Activated T-helper 17 cell treated with anti-CD3 and anti-CD28 coated beads, Interleukin-2, amount 50 U/mL, for 72 hours (primary cell): Measurements from ENCODE around the gene YIPF5. TPM values are rescaled to one million over a fixed set of nuclear protein-coding genes. Genes with fewer than 3 reads are reported as not detected.

Source experiments
- ATAC-seq: fragments of 150-1000 bp; cut with Tn5 transposase; replicated peaks from 2 replicates; pipeline ENCODE4 v1.10.0; 2021; ENCODE audit warnings: mild to moderate bottlenecking, moderate library complexity
- H3K27ac Mint-ChIP-seq: one replicate; pipeline ENCODE4 v1.8.0; 2022; ENCODE audit warnings: mixed read lengths
- H3K27me3 Mint-ChIP-seq: one replicate; pipeline ENCODE4 v1.8.0; 2022; ENCODE audit warnings: mixed read lengths
- H3K36me3 Mint-ChIP-seq: one replicate; pipeline ENCODE4 v1.8.0; 2022; ENCODE audit warnings: low read depth, mild to moderate bottlenecking, mixed read lengths
- H3K4me1 Mint-ChIP-seq: one replicate; pipeline ENCODE4 v1.8.0; 2022; ENCODE audit warnings: mixed read lengths
- H3K4me3 Mint-ChIP-seq: one replicate; pipeline ENCODE4 v1.8.0; 2022; ENCODE audit warnings: mild to moderate bottlenecking, mixed read lengths
- H3K9me3 Mint-ChIP-seq: one replicate; pipeline ENCODE4 v1.8.0; 2022; ENCODE audit warnings: mixed read lengths
- total RNA-seq, 2 donors: library from RNA; stranded (reverse); gene quantifications; one replicate each; pipeline ENCODE4 v1.2.3, GENCODE V29; 2022

Gene YIPF5
- total RNA-seq, 2 donors from 2014 or later = 51.4 to 52.0 TPM

DNA sequence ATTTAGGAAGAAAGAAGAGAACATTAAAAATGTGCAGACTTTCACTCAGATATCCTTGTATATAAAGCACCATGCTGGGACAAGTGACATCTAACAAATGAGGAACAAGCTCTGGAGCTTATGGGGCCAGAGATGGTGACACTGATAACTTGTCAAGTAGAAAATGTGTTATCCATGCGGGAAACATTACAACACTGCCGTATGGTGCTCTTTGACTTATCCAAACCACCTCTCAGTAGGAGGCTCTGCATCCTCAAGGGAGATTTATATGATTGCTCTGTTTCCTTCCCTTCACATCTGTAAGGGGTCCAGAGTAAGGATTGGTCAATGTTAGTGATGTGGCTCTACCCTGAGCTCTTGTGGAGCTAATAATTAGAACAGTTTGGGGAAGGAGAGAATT lies 23.7 kb upstream of the YIPF5 start:
- ATAC-seq = no peak
- H3K4me3 Mint-ChIP-seq = no peak overlapping the region
- no peaks in the 10 kb centered on the region for H3K36me3 Mint-ChIP-seq
- no peak overlapping the region for H3K27ac Mint-ChIP-seq
- H3K27me3 Mint-ChIP-seq = peaks cover 3% of the 10 kb centered on the region
- H3K4me1 Mint-ChIP-seq = peaks cover 9% of the 10 kb centered on the region
- H3K9me3 Mint-ChIP-seq = no peaks in the 10 kb centered on the region

DNA sequence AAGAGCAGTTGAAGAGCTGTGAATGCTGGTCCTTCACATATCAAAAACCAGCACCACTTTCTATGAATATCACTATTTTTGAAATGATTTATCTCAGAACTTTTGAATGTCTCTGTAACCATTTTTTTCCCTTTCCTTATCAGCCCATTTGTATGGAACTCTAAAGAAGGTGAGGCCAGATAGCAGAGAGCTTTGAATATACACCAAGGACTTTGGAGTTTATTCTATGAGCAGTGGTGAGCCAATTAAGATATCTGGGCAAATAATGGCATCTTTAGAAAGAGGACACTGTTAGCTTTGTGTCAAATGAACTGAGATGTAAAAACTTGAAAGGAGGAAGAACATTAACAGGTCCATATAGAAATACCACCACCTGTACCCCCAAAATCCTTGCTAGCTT lies 22.2 kb upstream of the YIPF5 start:
- Mint-ChIP-seq H3K36me3 (no peaks in the 10 kb centered on the region), H3K27me3 (no peaks in the 10 kb centered on the region), H3K27ac (no peak overlapping the region), H3K9me3 (no peaks in the 10 kb centered on the region), H3K4me3 (no peak overlapping the region), H3K4me1 (peaks cover 20% of the 10 kb centered on the region)
- no peak for ATAC-seq

GRCh38 chr5:144191998-144192397 lies 21.5 kb upstream of the YIPF5 start:
- H3K27me3 Mint-ChIP-seq = no peaks in the 10 kb centered on the region

GRCh38 chr5:144191531-144191930 lies 21.1 kb upstream of the YIPF5 start:
- Mint-ChIP-seq H3K36me3 (no peaks in the 10 kb centered on the region), H3K9me3 (no peaks in the 10 kb centered on the region), H3K27ac (no peak overlapping the region), H3K4me1 (peaks cover 26% of the 10 kb centered on the region), H3K27me3 (no peaks in the 10 kb centered on the region), H3K4me3 (no peak overlapping the region)
- no peak for ATAC-seq

More at GRCh38 chr5:144191998-144192397, 21.5 kb upstream of the YIPF5 start:
- Mint-ChIP-seq H3K9me3 (no peaks in the 10 kb centered on the region), H3K4me1 (peaks cover 26% of the 10 kb centered on the region), H3K36me3 (no peaks in the 10 kb centered on the region), H3K27ac (no peak overlapping the region), H3K4me3 (no peak overlapping the region)
- ATAC-seq = peak; percentile 57

DNA sequence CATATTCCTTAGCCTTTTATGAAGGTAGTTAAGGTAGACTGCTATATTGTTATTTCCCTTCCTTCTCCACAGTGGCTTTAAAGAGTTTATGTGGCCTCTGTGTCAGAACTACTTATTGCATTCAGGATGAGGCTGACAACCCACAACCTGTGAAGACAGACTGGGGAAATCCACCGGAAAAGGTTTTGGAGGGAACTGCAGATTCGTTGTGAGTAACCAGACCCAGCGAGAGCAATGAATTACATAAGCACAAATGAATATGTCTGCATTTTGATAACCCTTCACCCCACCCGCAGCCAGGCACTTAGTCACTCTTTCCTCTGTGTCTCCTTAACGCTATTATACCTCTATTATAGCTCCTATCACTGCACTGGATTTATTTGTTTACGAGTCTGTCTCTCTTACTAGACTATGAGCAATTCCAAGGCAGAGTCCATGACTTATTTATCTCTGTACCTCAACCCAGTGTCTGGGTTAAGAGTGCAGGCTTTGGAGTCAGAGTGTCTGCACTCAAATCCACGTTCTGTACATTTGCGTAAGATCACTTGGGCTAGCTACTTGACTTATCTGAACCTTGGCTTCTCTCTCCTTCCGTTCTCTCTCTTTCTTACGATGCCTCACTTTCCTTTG lies 19.5 kb upstream of the YIPF5 start:
- Mint-ChIP-seq H3K4me3 (no peak overlapping the region), H3K27ac (no peak overlapping the region), H3K36me3 (no peaks in the 10 kb centered on the region), H3K9me3 (no peaks in the 10 kb centered on the region), H3K27me3 (no peaks in the 10 kb centered on the region), H3K4me1 (peaks cover 30% of the 10 kb centered on the region)
- peak; percentile 87 for ATAC-seq

GRCh38 chr5:144187699-144188294 lies 17.3 kb upstream of the YIPF5 start:
- Mint-ChIP-seq H3K27me3 (no peaks in the 10 kb centered on the region), H3K9me3 (no peaks in the 10 kb centered on the region), H3K27ac (no peak overlapping the region), H3K36me3 (no peaks in the 10 kb centered on the region), H3K4me3 (no peak overlapping the region), H3K4me1 (peaks cover 30% of the 10 kb centered on the region)
- ATAC-seq = peak; percentile 28

GRCh38 chr5:144183254-144183889 lies 12.9 kb upstream of the YIPF5 start:
- Mint-ChIP-seq H3K4me3 (no peak overlapping the region), H3K9me3 (no peaks in the 10 kb centered on the region), H3K27me3 (no peaks in the 10 kb centered on the region), H3K36me3 (no peaks in the 10 kb centered on the region), H3K27ac (peak overlapping the region; percentile 37), H3K4me1 (peaks cover 17% of the 10 kb centered on the region)
- no peak for ATAC-seq

GRCh38 chr5:144179226-144179625 lies 8.8 kb upstream of the YIPF5 start:
- no peak overlapping the region for H3K27ac Mint-ChIP-seq
- ATAC-seq = no peak
- H3K4me3 Mint-ChIP-seq = no peak overlapping the region
- no peaks in the 10 kb centered on the region for H3K9me3 Mint-ChIP-seq
- H3K27me3 Mint-ChIP-seq = no peaks in the 10 kb centered on the region
- no peaks in the 10 kb centered on the region for H3K36me3 Mint-ChIP-seq
- H3K4me1 Mint-ChIP-seq = no peaks in the 10 kb centered on the region

- H3K4me1 Mint-ChIP-seq = no peaks in the 10 kb centered on the region
- H3K4me3 Mint-ChIP-seq = no peak overlapping the region
- H3K27me3 Mint-ChIP-seq = no peaks in the 10 kb centered on the region
- H3K36me3 Mint-ChIP-seq = no peaks in the 10 kb centered on the region
- ATAC-seq = peak; percentile 26
- H3K27ac Mint-ChIP-seq = no peak overlapping the region
- H3K9me3 Mint-ChIP-seq = no peaks in the 10 kb centered on the region
Observed at GRCh38 chr5:144177548-144177947, 7.1 kb upstream of the YIPF5 start.

DNA sequence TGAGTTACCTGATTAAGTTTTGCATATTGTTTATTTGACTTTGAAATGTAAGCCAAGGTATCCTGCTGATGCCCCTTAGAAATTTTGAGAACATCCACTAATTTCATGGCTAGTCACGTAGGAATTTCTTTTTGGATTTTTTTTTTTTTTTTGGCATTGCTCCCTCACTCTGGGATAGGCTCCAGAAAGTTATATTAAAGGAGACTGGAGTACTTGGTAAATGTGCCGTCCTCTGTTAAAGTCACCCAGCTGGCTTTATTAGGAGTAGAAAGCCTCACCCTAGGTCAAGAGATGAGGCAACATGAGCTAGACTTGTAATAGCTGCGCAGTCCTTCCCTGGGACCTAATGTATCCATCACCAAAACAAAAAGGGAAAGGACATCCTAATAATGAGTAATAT lies 3.3 kb upstream of the YIPF5 start:
- H3K4me1 Mint-ChIP-seq = peaks cover 17% of the 10 kb centered on the region
- H3K9me3 Mint-ChIP-seq = peaks cover 3% of the 10 kb centered on the region
- ATAC-seq = no peak
- H3K27ac Mint-ChIP-seq = no peak overlapping the region
- no peaks in the 10 kb centered on the region for H3K27me3 Mint-ChIP-seq
- no peak overlapping the region for H3K4me3 Mint-ChIP-seq
- H3K36me3 Mint-ChIP-seq = peaks cover 20% of the 10 kb centered on the region

- peak overlapping the region; percentile 100 for H3K4me3 Mint-ChIP-seq
- peaks cover 57% of the 10 kb centered on the region for H3K36me3 Mint-ChIP-seq
- peaks cover 3% of the 10 kb centered on the region for H3K9me3 Mint-ChIP-seq
- H3K27me3 Mint-ChIP-seq = no peaks in the 10 kb centered on the region
- peaks cover 34% of the 10 kb centered on the region for H3K4me1 Mint-ChIP-seq
- ATAC-seq = peak; percentile 0
- peak overlapping the region; percentile 99 for H3K27ac Mint-ChIP-seq
Observed at GRCh38 chr5:144169904-144170275, 569 bp downstream of the YIPF5 start.

DNA sequence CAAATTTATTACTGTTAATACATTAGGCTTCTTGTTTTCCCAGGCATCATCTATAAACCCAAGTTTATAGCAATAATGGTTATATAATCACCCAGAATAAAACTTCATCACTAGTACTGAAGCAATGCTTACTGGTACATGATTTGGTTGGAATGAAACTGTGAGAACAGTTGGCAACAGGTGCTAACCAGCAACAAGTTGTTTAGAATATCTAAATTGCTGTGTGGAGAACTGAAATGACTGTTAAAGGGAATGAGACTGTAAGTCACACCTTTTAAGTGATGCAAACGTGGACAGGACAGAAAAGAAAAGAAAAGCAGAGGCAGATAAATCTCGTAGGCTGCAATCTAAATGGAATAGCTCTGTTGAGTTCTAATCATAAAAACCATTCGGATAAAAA lies 2.5 kb downstream of the YIPF5 start:
- no peak for ATAC-seq
- H3K36me3 Mint-ChIP-seq = peaks cover 76% of the 10 kb centered on the region
- H3K9me3 Mint-ChIP-seq = peaks cover 3% of the 10 kb centered on the region
- peak overlapping the region; percentile 100 for H3K4me3 Mint-ChIP-seq
- peak overlapping the region; percentile 55 for H3K27ac Mint-ChIP-seq
- no peaks in the 10 kb centered on the region for H3K27me3 Mint-ChIP-seq
- peaks cover 34% of the 10 kb centered on the region for H3K4me1 Mint-ChIP-seq

DNA sequence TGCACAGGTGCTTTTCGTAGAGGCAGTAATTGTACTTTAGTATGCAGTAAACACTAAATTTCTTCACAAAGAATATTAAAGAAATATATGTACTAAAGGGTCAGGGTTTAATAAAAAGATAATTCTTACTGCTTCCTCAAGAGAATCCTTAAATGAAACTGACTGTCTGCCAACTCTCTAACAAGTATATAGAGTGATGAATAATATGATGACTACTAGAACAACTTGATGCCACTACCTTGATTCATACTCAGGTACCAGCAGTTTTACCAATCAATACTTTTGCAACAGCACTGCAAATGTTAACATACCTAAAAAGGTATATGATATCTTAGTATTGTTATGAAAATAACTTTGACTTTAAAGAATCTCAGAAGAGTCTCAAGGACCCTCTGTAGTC lies 3.8 kb downstream of the YIPF5 start:
- peaks cover 39% of the 10 kb centered on the region for H3K4me1 Mint-ChIP-seq
- no peak overlapping the region for H3K4me3 Mint-ChIP-seq
- no peak for ATAC-seq
- peaks cover 3% of the 10 kb centered on the region for H3K9me3 Mint-ChIP-seq
- no peaks in the 10 kb centered on the region for H3K27me3 Mint-ChIP-seq
- peaks cover 89% of the 10 kb centered on the region for H3K36me3 Mint-ChIP-seq
- H3K27ac Mint-ChIP-seq = no peak overlapping the region

GRCh38 chr5:144162686-144163085 lies 7.8 kb downstream of the YIPF5 start:
- Mint-ChIP-seq H3K4me1 (peaks cover 11% of the 10 kb centered on the region), H3K36me3 (peaks cover 94% of the 10 kb centered on the region), H3K4me3 (no peak overlapping the region), H3K27me3 (no peaks in the 10 kb centered on the region), H3K27ac (peak overlapping the region; percentile 40), H3K9me3 (no peaks in the 10 kb centered on the region)
- ATAC-seq = no peak

GRCh38 chr5:144156767-144157171 lies 13.7 kb downstream of the YIPF5 start:
- Mint-ChIP-seq H3K4me1 (no peaks in the 10 kb centered on the region), H3K27me3 (no peaks in the 10 kb centered on the region), H3K27ac (no peak overlapping the region), H3K4me3 (no peak overlapping the region), H3K9me3 (no peaks in the 10 kb centered on the region), H3K36me3 (peaks cover 44% of the 10 kb centered on the region)
- ATAC-seq = no peak
